GM18511 (cell line): ENCODE data around the gene UBQLN4.
A peak's percentile ranks its signal among the peaks of the same experiment; 100 is the strongest.
"Not testable (repeated sequence)": the region's sequence is repeated elsewhere in the genome, so short reads cannot be mapped to it uniquely, and the experiment has no call there.

Experiments
- ATAC-seq: cut with Tn5 transposase; IDR thresholded peaks from one replicate; pipeline ENCODE4 v1.9.1; 2021; ENCODE audit warnings: mild to moderate bottlenecking, moderate library complexity; ENCODE audit not compliant: unreplicated experiment

UBQLN4 gene

DNA sequence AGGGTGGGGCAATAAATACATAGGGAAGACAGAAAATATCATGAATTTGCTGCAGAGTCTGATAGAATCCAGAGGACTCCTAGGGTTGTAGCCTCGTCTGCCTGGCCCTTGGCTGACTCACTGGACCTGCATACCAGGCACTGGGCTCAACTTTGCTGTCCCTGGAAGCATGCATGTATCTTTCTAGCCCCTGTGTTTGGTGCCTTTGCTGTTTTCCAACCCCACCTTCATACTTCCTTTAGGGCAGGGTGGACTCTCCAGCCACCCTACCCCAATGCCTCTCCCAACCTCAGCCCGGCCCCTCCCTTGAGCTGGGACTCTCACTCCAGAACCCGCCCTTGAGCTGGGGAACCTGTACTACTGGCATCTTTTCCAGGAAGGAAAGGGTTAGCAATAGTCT lies 8.6 kb upstream of the UBQLN4 start:
- no peak for ATAC-seq

DNA sequence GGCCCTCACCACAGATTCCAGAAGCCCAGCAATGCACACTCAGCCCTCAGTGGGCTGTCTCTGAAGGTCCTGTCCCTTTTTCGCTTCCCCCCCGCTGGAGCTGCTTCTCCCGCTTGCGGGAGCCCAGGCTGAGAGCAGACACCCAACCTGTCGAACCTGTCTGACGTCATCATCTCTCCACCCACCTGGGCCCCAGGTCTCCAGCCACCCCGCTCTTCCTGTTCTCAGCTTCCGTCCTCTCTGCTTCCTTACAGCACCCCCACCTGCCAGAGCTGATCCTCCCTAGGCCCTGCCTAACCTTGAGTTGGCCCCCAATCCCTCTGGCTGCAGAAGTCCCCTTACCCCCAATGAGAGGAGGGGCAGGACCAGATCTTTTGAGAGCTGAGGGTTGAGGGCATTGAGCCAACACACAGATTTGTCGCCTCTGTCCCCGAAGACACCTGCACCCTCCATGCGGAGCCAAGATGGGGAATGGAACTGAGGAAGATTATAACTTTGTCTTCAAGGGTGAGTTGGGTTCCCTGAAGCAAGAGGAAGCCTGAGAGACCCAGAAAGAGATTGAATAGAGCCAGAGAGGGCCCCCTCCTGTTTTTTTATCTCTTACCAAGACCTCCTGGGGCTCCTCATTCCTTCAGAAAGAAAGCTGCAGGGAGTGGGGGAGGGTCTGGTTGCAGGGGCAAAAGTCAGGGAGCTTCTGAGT lies 7.5 kb upstream of the UBQLN4 start, which contains the start of gene RAB25:
Gene RAB25, plus strand, starts transcription at position 224 of the 700 bp plus-strand sequence. Its CDS starts 241 bp downstream, at position 465.
- no peak for ATAC-seq

GRCh38 chr1:156056326-156056849 lies 2.8 kb upstream of the UBQLN4 start:
- no peak for ATAC-seq

DNA sequence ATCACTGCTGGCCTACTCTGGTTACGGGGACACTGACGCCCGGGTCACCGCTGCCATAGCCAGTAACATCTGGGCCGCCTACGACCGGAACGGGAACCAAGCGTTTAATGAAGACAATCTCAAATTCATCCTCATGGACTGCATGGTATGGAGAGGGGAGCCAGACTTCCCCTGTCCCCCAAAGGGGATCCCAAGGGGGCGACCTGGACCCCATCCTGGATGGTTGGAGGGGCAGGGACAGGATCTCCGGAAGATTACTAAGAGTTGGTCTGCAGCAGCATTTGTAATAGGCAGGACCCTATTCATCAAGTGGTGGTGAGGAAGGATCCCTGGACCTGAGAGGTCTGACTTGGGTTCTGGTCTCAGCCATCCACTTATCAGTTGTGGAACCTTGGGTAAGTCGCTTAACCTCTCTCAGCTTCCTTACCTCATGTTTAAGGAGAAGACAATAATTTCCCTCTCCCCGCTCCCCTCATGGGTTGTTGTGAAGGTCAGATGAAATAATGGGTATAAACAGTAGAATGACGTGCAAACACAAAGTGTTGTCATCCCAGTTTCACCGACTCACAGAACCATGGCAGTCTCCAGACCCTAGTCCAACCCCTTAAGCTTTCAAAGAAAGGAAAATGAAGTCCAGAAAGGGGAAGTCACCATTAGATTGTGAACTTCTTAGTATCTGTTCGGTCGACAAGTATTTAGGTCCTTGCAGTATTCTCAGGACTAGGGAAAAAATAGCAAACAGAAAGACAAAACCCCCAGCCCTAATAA lies 1.9 kb upstream of the UBQLN4 start:
- no peak for ATAC-seq

DNA sequence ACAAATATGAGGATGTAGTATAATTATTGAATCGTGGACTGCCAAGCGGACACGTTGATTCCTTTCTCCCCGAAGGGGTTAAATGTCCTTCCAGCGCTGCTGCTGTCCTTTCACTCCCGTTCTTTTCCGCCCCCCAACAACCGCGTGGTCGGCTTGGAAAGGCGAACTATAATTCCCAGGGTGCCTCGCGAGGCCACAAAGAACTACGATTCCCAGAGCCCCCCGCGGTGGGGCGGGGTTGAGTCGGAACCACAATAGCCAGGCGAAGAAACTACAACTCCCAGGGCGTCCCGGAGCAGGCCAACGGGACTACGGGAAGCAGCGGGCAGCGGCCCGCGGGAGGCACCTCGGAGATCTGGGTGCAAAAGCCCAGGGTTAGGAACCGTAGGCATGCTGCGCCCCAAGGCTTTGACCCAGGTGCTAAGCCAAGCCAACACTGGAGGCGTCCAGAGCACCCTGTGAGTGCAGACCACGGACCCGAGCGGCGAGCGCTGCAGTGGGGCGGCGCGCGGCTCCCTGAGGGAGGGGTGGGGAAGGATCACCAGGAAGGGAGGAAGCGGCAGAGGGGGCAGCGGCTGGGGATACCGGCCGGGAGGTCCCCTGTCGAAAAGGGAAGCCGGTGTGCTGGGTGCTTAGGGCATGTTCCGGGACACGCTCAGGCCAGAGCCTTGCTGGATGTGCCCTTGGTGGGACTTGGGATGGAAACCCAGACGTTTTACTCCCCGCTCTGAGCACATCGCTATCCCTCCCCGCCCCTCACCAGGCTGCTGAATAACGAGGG lies 1.1 kb upstream of the UBQLN4 start, which contains the start of gene LAMTOR2:
Gene LAMTOR2, plus strand, starts transcription at position 283 of the 781 bp plus-strand sequence. Its CDS starts 108 bp downstream, at position 391.
- ATAC-seq = peak; percentile 82

GRCh38 chr1:156052862-156053767 lies 483 bp downstream of the UBQLN4 start:
- ATAC-seq = peak; percentile 21

- no peak for ATAC-seq
Observed at GRCh38 chr1:156051011-156051725, 2.4 kb downstream of the UBQLN4 start.

- no peak for ATAC-seq
Observed at GRCh38 chr1:156050376-156050775, 3.2 kb downstream of the UBQLN4 start.

GRCh38 chr1:156048663-156049258 lies 4.8 kb downstream of the UBQLN4 start:
- no peak for ATAC-seq

- ATAC-seq = no peak
Observed at GRCh38 chr1:156045076-156045475, 8.5 kb downstream of the UBQLN4 start.

DNA sequence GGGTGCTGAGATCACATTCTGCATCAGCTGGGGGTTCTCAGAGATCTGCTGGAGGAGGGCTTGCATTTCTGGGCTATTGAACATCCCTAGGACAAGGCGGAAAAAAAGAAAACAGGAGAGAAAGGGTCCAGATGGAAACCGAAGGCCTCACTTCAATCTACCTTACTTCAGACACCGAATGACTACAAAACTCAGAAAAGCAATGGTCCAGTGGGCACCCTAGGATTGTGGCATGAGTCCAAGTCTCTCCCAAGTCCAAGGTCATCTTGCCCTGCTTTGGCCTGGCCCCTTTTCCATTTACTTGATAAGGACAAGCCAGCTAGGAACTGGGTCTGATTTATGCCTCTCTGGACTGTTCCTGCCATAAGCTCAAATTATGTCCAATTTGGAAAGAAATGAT lies 10.8 kb downstream of the UBQLN4 start:
- no peak for ATAC-seq

DNA sequence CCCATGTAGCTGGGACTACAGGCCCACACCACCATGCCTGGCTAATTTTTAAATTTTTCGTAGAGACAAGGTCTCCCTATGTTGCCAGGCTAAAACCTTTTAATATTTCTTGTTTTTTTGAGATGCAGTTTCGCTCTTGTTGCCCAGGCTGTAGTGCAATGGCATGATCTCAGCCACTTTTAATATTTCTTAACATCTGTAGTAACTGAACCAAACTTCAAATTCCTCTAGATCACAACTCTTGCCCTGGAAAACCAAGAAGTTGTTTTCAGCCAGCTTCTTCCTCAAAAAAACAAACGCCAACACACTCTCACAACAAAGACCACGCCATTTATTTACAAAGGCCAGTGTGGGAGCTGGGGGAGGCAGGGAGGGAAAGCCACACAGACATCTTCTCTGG lies 18.6 kb downstream of the UBQLN4 start:
- ATAC-seq = not testable (repeated sequence)

DNA sequence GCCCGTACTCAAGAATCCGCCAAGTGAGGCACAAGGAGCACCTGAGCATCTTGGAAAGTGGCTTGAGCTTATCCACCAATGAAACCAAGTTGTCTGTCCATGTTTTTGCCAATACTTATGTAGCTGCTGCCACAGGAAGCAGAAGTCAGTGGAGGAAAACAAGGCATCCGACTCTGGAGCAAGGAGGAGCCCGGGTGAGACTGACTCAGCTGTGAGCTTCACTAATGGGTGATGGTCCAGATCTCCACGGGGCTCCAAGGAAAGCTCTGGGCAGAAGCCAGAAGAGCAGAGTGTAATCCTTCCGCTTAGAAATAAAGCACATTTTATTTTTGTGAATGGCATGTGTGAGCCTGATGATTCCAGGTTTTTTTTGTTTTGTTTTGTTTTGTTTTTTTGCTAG lies 20.6 kb downstream of the UBQLN4 start:
- ATAC-seq = no peak

GRCh38 chr1:156026588-156026987 lies 27.0 kb downstream of the UBQLN4 start:
- ATAC-seq = no peak

GRCh38 chr1:156025876-156026275 lies 27.7 kb downstream of the UBQLN4 start:
- ATAC-seq = no peak

DNA sequence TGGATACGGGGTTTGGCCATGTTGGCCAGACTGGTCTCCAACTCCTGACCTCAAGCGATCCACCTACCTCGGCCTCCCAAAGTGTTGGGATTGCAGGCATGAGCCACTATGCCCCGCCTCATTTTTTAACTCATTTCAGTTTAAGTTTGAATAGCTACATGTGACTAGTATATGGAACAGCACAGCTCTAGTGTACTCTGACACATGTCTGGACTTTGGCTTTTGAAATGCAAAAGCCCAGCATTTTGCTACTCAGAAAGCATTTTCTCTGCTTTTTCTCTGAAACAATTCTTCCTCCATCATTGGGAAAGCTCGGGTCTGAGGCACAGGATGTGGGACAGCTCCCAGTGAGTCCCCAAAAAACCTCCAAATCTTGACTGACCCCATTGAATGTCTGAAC lies 28.8 kb downstream of the UBQLN4 start:
- ATAC-seq = no peak

GRCh38 chr1:156021954-156022353 lies 31.6 kb downstream of the UBQLN4 start:
- no peak for ATAC-seq

DNA sequence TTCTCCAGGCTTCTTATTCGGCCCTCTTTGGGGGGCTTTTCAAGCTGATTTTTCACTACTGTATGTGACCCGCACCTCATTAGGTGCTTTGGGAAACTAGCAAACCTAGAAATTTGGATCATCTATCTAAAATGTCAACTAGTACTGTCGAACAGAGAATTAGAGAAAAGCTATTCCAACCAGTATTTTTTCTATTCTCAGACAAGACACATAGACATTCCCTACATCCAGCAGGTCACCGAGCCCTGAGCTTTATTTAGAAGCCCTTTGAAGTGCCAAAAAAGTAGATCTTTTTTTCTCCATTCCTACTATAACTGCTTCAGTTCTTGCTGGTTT lies 32.5 kb downstream of the UBQLN4 start:
- no peak for ATAC-seq
